ENCODE measurements around the gene P3H3. TPM values are rescaled to one million over a fixed set of nuclear protein-coding genes. Genes with fewer than 3 reads are reported as not detected.

Gene P3H3
- total and polyA plus RNA-seq, 2 donors (not counting 3 experiments of a cell fraction or from before 2014, with no cell fraction given) = 75.9 to 76.5 TPM

DNA sequence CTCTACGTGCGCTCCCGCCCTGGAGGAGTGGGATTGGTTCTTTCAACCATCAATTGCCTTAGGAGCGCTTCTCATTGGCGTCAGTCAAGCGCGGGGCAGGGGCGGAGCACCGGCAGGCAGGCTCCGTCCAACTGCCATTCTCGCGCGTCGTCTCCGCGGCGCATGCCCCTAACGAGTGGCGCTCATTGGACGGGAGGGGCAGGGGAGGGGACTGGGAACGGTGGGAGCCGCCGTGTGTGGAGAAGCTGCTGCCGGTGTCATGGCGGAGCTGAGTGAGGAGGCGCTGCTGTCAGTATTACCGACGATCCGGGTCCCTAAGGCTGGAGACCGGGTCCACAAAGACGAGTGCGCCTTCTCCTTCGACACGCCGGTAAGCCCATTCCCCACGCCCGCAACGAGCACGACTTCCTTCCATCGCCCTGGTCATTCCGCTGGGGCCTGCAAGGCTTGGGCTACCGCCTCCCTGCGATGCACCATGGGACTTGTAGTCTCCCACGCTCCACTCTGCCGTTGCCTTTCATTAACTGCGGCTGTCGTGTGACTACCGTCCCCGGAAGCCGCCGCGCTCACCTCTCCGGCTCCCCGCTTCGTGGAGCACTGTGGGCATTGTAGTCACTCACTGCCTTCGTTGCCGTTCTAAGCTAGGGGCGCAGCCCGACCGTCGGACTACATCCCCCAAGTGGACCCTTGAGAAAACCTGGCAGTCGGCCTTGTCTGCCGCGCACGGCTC lies 23.9 kb downstream of the P3H3 start, which contains the start of gene USP5:
TSS of gene USP5 (plus strand) at position 230 of the 730 bp plus-strand sequence. CDS start at position 260, 30 bp downstream.
- TF ChIP-seq, protein P1, sequence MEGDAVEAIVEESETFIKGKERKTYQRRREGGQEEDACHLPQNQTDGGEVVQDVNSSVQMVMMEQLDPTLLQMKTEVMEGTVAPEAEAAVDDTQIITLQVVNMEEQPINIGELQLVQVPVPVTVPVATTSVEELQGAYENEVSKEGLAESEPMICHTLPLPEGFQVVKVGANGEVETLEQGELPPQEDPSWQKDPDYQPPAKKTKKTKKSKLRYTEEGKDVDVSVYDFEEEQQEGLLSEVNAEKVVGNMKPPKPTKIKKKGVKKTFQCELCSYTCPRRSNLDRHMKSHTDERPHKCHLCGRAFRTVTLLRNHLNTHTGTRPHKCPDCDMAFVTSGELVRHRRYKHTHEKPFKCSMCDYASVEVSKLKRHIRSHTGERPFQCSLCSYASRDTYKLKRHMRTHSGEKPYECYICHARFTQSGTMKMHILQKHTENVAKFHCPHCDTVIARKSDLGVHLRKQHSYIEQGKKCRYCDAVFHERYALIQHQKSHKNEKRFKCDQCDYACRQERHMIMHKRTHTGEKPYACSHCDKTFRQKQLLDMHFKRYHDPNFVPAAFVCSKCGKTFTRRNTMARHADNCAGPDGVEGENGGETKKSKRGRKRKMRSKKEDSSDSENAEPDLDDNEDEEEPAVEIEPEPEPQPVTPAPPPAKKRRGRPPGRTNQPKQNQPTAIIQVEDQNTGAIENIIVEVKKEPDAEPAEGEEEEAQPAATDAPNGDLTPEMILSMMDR (IDR thresholded peaks at IDR 0.05; ENCODE audit: extremely low read depth in 1 of 2, insufficient read depth in 1 of 2, low read depth in 1 of 2, low read length in 2 of 2) = no peak
- TF ChIP-seq POLR2AphosphoS5 (IDR thresholded peaks at IDR 0.05; ENCODE audit: insufficient read depth, low read depth, low read length) (peak; percentile 63), MYC (IDR thresholded peaks at IDR 0.05; ENCODE audit: low read depth, low read length) (no peak), JUN (IDR thresholded peaks at IDR 0.05; ENCODE audit: borderline replicate concordance, insufficient read depth, insufficient read length, low read depth) (no peak), POLR2A (IDR thresholded peaks at IDR 0.05; ENCODE audit: low read depth, low read length) (peak; percentile 54), FOS (IDR thresholded peaks at IDR 0.05; ENCODE audit: borderline replicate concordance, insufficient read depth, low read length) (no peak)
- Histone ChIP-seq H2AFZ (ENCODE audit: low read depth, low read length) (peak within 1 kb of the TSS; percentile 56), H3K4me1 (ENCODE audit: control insufficient read depth, extremely low read depth, insufficient read depth, low read length) (peaks cover 24% of the 10 kb centered on the region), H4K20me1 (replicated peaks; ENCODE audit: control insufficient read depth, extremely low read depth, insufficient read depth, low read length) (no peaks in the 10 kb centered on the region), H3K4me2 (ENCODE audit: insufficient read depth, low read length) (peak within 1 kb of the TSS; percentile 85), H3K9me1 (replicated peaks; ENCODE audit: control insufficient read depth, extremely low read depth, insufficient read depth, low read length) (no peaks in the 10 kb centered on the region), H3K27ac (ENCODE audit: insufficient read depth, low read depth, low read length) (peak within 1 kb of the TSS; percentile 33), H3K9me3 (replicated peaks; ENCODE audit: control insufficient read depth, insufficient read depth, low read length) (no peaks in the 10 kb centered on the region), H3K9ac (replicated peaks; ENCODE audit: extremely low read depth, insufficient read depth, low read length) (peak within 1 kb of the TSS; percentile 51), H3K79me2 (ENCODE audit: control insufficient read depth, insufficient read depth, low read length) (peaks cover 42% of the 10 kb centered on the region), H3K36me3 (ENCODE audit: control insufficient read depth in 2 of 2, extremely low read depth in 1 of 2, insufficient read depth in 2 of 2, low read length in 2 of 2) (peaks cover 12 to 18% of the 10 kb centered on the region in 2 experiments), H3K27me3 (ENCODE audit: control insufficient read depth in 2 of 2, insufficient read depth in 2 of 2, low read length in 2 of 2) (no peaks in the 10 kb centered on the region), H3K4me3 (replicated peaks in 1 of 3; ENCODE audit: insufficient read depth in 1 of 3, low read depth in 1 of 3, low read length in 3 of 3) (peak within 1 kb of the TSS; percentile 63 to 93 (median 76))
- dilution Hi-C loops (cut with MboI; ENCODE audit: extremely low pct_ligation_motif_present, low sequenced_read_pairs) = no loop called here
- FAIRE-seq (no peak), DNase-seq (ENCODE audit: low read depth, low spot score) (peak; percentile 100)
- POLR2A ChIA-PET = interaction anchor here (1.1 to 3.2 kb wide), 8 partner anchors 9 to 128 kb away, joined by 3 to 48 read pairs (median 6); partner anchors contain the start of genes COPS7A, MLF2, PTMS and SPSB2
- TSS peak; percentile 57 for BruUV-seq (replicated peaks)
- intact Hi-C loops (cut with micrococcal nuclease) = loop anchor here (1.0 to 2.0 kb wide), 4 partner anchors 16 to 189 kb away; partner anchors contain the start of genes ING4 and MLF2
- CTCF ChIA-PET = interaction anchor here (0.8 to 4.6 kb wide), 16 partner anchors 9 to 232 kb away, joined by 3 to 30 read pairs (median 4); partner anchors contain the start of genes COPS7A, GNB3, MLF2 and SPSB2

All from endothelial cell of umbilical vein (primary cell).